IMR-90 (cell line): ENCODE data around the gene METTL25. TPM values are rescaled to one million over a fixed set of nuclear protein-coding genes. Genes with fewer than 3 reads are reported as not detected.

ENCODE experiments used
- ATAC-seq: fragments of 200-7000 bp; cut with Tn5 transposase; 2 replicates; pipeline ENCODE4 v1.9.1; 2020; ENCODE audit warnings: low read depth, mild to moderate bottlenecking, moderate library complexity
- BruUV-seq: library from RNA; stranded (reverse); fragments of 400-500 nt; replicated peaks from 2 replicates; lab custom pipeline; 2021; lab: Mats Ljungman, UMichigan
- CTCF ChIA-PET: fragments of 300-600 bp; formaldehyde crosslinking; extraction: SDS; loops from one replicate; lab custom pipeline; 2021; ENCODE audit warnings: antibody characterized with exemption; lab: Yijun Ruan, JAX
- POLR2A ChIA-PET: fragments of 300-600 bp; sonication (Branson Sonifier 250); formaldehyde crosslinking; loops from one replicate; lab custom pipeline; 2022; ENCODE audit warnings: antibody characterized with exemption; ENCODE audit not compliant: unreplicated experiment; lab: Charles Lee
- DNase-seq: peaks from one replicate; pipeline ENCODE4 v3.0.0; 2013
- H2AFZ ChIP-seq: replicated peaks from 2 replicates; pipeline ENCODE3; 2013; ENCODE audit warnings: low read length, mild to moderate bottlenecking; ENCODE audit not compliant: poor library complexity
- H2AK5ac ChIP-seq: 2 replicates; pipeline ENCODE4 v1.6.1; 2013; ENCODE audit warnings: low read depth, low read length, inconsistent platforms
- H2AK9ac ChIP-seq: replicated peaks from 2 replicates; pipeline ENCODE3; 2013; ENCODE audit warnings: mild to moderate bottlenecking, low read depth, low read length, moderate library complexity; ENCODE audit not compliant: poor library complexity
- H2BK120ac ChIP-seq: 2 replicates; pipeline ENCODE4 v1.6.1; 2013; ENCODE audit warnings: low read depth, low read length, inconsistent platforms
- H2BK15ac ChIP-seq: 3 replicates; pipeline ENCODE4 v1.6.1; 2013; ENCODE audit warnings: low read depth, low read length, inconsistent platforms
- H2BK20ac ChIP-seq: 2 replicates; pipeline ENCODE4 v1.6.1; 2013; ENCODE audit warnings: low read depth, mild to moderate bottlenecking, inconsistent platforms, low read length, moderate library complexity
- H2BK5ac ChIP-seq: 2 replicates; pipeline ENCODE4 v1.6.1; 2013; ENCODE audit warnings: mild to moderate bottlenecking, low read depth, low read length, inconsistent platforms; ENCODE audit not compliant: poor library complexity, severe bottlenecking
- H3K14ac ChIP-seq: replicated peaks from 2 replicates; pipeline ENCODE4 v1.6.1; 2013; ENCODE audit warnings: low read depth, low read length, inconsistent platforms
- H3K18ac ChIP-seq: 2 replicates; pipeline ENCODE4 v1.6.1; 2013; ENCODE audit warnings: low read depth, low read length, control low read depth
- H3K23ac ChIP-seq: 2 replicates; pipeline ENCODE4 v1.6.1; 2013; ENCODE audit warnings: low read depth, low read length, inconsistent platforms
- H3K27ac ChIP-seq: 2 replicates; pipeline ENCODE4 v1.5.1; 2013; ENCODE audit warnings: mild to moderate bottlenecking, control low read depth, low read length; ENCODE audit not compliant: insufficient read depth
- H3K27me3 ChIP-seq: 2 replicates; pipeline ENCODE4 v1.6.1; 2013; ENCODE audit warnings: low read length; ENCODE audit not compliant: control insufficient read depth, insufficient read depth
- H3K36me3 ChIP-seq: 2 replicates; pipeline ENCODE4 v1.6.1; 2013; ENCODE audit warnings: low read length, mixed read lengths; ENCODE audit not compliant: control insufficient read depth, insufficient read depth
- H3K4ac ChIP-seq: 2 replicates; pipeline ENCODE4 v1.6.1; 2013; ENCODE audit warnings: low read depth, low read length, inconsistent platforms
- H3K4me1 ChIP-seq: 2 replicates; pipeline ENCODE4 v1.6.1; 2013; ENCODE audit warnings: low read length, mixed read lengths; ENCODE audit not compliant: control insufficient read depth, insufficient read depth
- H3K4me2 ChIP-seq: 2 replicates; pipeline ENCODE4 v1.6.1; 2013; ENCODE audit warnings: low read depth, mild to moderate bottlenecking, control low read depth, low read length, moderate library complexity
- H3K4me3 ChIP-seq: 2 replicates; pipeline ENCODE4 v1.5.1; 2013; ENCODE audit warnings: low read depth, mild to moderate bottlenecking, control low read depth, low read length, moderate library complexity; ENCODE audit not compliant: insufficient read depth
- H3K56ac ChIP-seq: 2 replicates; pipeline ENCODE4 v1.6.1; 2013; ENCODE audit warnings: low read length, inconsistent platforms; ENCODE audit not compliant: insufficient read depth; ENCODE audit errors: extremely low read depth
- H3K79me1 ChIP-seq, 2 experiments: 2 replicates each; pipeline ENCODE4 v1.6.1; 2013; ENCODE audit warnings: low read length in 2 of 2, inconsistent platforms in 1 of 2, low read depth in 1 of 2
- H3K9ac ChIP-seq: 2 replicates; pipeline ENCODE4 v1.6.1; 2013; ENCODE audit warnings: low read depth, low read length, control low read depth
- H3K9me1 ChIP-seq: 2 replicates; pipeline ENCODE4 v1.6.1; 2013; ENCODE audit warnings: low read length, inconsistent platforms; ENCODE audit not compliant: insufficient read depth
- H3K9me3 ChIP-seq: 2 replicates; pipeline ENCODE4 v1.6.1; 2013; ENCODE audit warnings: low read length; ENCODE audit not compliant: control insufficient read depth, insufficient read depth
- H4K20me1 ChIP-seq: 2 replicates; pipeline ENCODE4 v1.6.1; 2013; ENCODE audit warnings: low read length, inconsistent platforms; ENCODE audit not compliant: insufficient read depth
- H4K5ac ChIP-seq: 2 replicates; pipeline ENCODE4 v1.6.1; 2013; ENCODE audit warnings: mild to moderate bottlenecking, low read depth, low read length, control low read depth
- H4K8ac ChIP-seq, 2 experiments: 2 replicates each; pipeline ENCODE4 v1.6.1; 2013; ENCODE audit warnings: low read depth in 2 of 2, low read length in 2 of 2, control low read depth in 1 of 2, inconsistent platforms in 1 of 2
- H4K91ac ChIP-seq: 2 replicates; pipeline ENCODE4 v1.6.1; 2013; ENCODE audit warnings: low read depth, low read length, inconsistent platforms; ENCODE audit not compliant: insufficient read depth
- CEBPB ChIP-seq: IDR thresholded peaks from 2 replicates; pipeline ENCODE4 v1.6.1; 2012; ENCODE audit warnings: low read depth, low read length, improper control_type of control experiment
- POLR2A ChIP-seq: IDR thresholded peaks from 2 replicates; pipeline ENCODE4 v1.6.1; 2012; ENCODE audit warnings: mild to moderate bottlenecking, low read depth, low read length
- RFX5 ChIP-seq: IDR thresholded peaks from 2 replicates; pipeline ENCODE4 v1.8.0; 2012; ENCODE audit warnings: low read depth, mild to moderate bottlenecking, low read length, moderate library complexity
- WGBS, 2 experiments: methylation state at CpG; one replicate each; pipeline versions ENCODE4 v1.1.5 to v1.1.7; 2013; ENCODE audit warnings: missing lambda C conversion rate in 2 of 2; ENCODE audit not compliant: insufficient read length in 1 of 2; ENCODE audit errors: extremely low coverage in 2 of 2; 5-methylcytosine and 5-hydroxymethylcytosine counted together
- dilution Hi-C: fragments of 300-500 bp; cut with HindIII; formaldehyde crosslinking; loops from one replicate; pipeline ENCODE4 v1.14.3; 2018; ENCODE audit warnings: low sequenced_read_pairs; ENCODE audit not compliant: unreplicated experiment
- in situ Hi-C: fragments of 300-500 bp; cut with MboI; formaldehyde crosslinking; loops from 3 replicates; pipeline ENCODE4 v1.14.3; 2019; ENCODE audit warnings: low sequenced_read_pairs, inconsistent platforms, mixed read lengths
- intact Hi-C: fragments of 100-400 bp; cut with micrococcal nuclease; formaldehyde crosslinking; loops from 2 replicates; pipeline ENCODE4 v1.10.0; 2022
- polyA plus RNA-seq, 3 experiments: library from polyadenylated mRNA; depleted of rRNA; stranded (reverse); fragments of >200 nt; gene quantifications; 2 replicates each; pipeline ENCODE4 v1.2.3, GENCODE V29; 2012; ENCODE audit warnings: low replicate concordance in 1 of 3
- total RNA-seq: library from RNA; depleted of rRNA; stranded (reverse); fragments of >200 nt; gene quantifications from 2 replicates; pipeline ENCODE4 v1.2.3, GENCODE V29; 2012
- TF ChIP-seq, protein P1 (sequence below): fragments of 150-350 bp; IDR thresholded peaks from 2 replicates; pipeline ENCODE4 v1.6.1; 2016; ENCODE audit warnings: low read depth, mild to moderate bottlenecking, low read length, moderate library complexity, borderline replicate concordance

METTL25 gene
- total and polyA plus RNA-seq, 2 of the 4 experiments (the other 2 are of a cell fraction), result 2.6 to 3.0 TPM

DNA sequence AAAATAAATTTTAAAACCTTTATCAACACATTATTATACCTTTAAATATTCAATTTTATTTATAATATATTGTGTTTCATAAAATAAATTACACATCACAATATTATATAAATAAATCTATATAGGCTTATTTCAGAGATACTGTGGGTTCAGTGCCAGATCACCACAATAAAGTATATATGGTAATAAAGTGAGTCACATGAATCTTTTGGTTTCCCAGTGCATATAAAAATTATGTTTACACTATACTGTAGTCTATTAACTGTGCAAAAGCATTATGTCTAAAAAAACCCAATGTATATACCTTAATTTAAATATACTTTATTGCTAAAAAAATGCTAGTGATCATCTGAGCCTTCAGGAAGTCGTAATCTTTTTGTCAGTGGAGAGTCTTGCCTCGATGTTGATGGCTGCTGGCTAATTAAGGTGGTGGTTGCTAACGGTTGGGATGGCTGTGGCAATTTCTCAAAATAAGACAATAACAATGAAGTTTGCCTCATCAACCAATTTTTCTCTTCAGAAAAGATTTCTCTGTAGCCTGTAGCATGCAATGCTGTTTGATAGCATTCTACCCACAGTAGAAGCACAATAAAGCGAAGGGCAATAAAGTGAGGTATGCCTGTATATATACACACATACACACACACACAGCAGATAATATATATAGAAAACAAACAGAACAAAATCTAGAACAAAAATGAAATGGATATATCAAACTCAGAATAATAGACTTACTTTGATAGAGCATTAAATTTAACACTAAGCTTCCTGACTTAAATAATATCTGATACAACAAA is 32.6 kb upstream of the METTL25 start:
- Histone ChIP-seq H3K18ac (no peak overlapping the region), H2BK20ac (no peak overlapping the region), H3K9ac (no peak overlapping the region), H2BK120ac (no peak overlapping the region), H4K8ac (no peak overlapping the region), H3K56ac (no peak overlapping the region), H2AK5ac (no peak overlapping the region), H3K9me1 (no peaks in the 10 kb centered on the region), H2BK15ac (no peak overlapping the region), H3K36me3 (no peaks in the 10 kb centered on the region), H2AK9ac (no peak overlapping the region), H2AFZ (no peak overlapping the region), H3K27me3 (no peaks in the 10 kb centered on the region), H3K79me1 (no peaks in the 10 kb centered on the region), H3K4me3 (no peak overlapping the region), H2BK5ac (no peak overlapping the region), H3K23ac (no peak overlapping the region), H3K9me3 (no peaks in the 10 kb centered on the region), H3K4me1 (no peaks in the 10 kb centered on the region), H3K14ac (no peak overlapping the region), H3K4me2 (no peak overlapping the region), H4K5ac (no peak overlapping the region), H4K20me1 (no peaks in the 10 kb centered on the region), H4K91ac (no peak overlapping the region), H3K27ac (no peak overlapping the region), H3K4ac (no peak overlapping the region)
- ChIA-PET POLR2A (no interaction called here), CTCF (no interaction called here)
- intact Hi-C loops (loop anchor here (5.0 kb wide), 1 partner anchor 873 kb away; no protein-coding TSS in a partner anchor), dilution Hi-C loops (no loop called here), in situ Hi-C loops (loop anchor here (25.0 kb wide), 1 partner anchor 688 kb away; no protein-coding TSS in a partner anchor)
- no peak for ATAC-seq
- BruUV-seq, result no TSS peak
- no peak for DNase-seq
- no CpG with 5 or more reads among the region's 4 CpGs for WGBS, 2 experiments
- TF ChIP-seq POLR2A (no peak), CEBPB (no peak), RFX5 (no peak)
- TF ChIP-seq, protein P1, sequence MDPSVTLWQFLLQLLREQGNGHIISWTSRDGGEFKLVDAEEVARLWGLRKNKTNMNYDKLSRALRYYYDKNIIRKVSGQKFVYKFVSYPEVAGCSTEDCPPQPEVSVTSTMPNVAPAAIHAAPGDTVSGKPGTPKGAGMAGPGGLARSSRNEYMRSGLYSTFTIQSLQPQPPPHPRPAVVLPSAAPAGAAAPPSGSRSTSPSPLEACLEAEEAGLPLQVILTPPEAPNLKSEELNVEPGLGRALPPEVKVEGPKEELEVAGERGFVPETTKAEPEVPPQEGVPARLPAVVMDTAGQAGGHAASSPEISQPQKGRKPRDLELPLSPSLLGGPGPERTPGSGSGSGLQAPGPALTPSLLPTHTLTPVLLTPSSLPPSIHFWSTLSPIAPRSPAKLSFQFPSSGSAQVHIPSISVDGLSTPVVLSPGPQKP, result no peak
